Ramos (cell line): ENCODE data around the gene ESYT2.
"Not testable (repeated sequence)": the region's sequence is repeated elsewhere in the genome, so short reads cannot be mapped to it uniquely, and the experiment has no call there.

ENCODE experiments used
- in situ Hi-C: fragments of 300-500 bp; cut with MboI; formaldehyde crosslinking; loops from one replicate; pipeline ENCODE4 v1.14.3; 2022; ENCODE audit warnings: low sequenced_read_pairs; ENCODE audit not compliant: unreplicated experiment

ESYT2 gene

DNA sequence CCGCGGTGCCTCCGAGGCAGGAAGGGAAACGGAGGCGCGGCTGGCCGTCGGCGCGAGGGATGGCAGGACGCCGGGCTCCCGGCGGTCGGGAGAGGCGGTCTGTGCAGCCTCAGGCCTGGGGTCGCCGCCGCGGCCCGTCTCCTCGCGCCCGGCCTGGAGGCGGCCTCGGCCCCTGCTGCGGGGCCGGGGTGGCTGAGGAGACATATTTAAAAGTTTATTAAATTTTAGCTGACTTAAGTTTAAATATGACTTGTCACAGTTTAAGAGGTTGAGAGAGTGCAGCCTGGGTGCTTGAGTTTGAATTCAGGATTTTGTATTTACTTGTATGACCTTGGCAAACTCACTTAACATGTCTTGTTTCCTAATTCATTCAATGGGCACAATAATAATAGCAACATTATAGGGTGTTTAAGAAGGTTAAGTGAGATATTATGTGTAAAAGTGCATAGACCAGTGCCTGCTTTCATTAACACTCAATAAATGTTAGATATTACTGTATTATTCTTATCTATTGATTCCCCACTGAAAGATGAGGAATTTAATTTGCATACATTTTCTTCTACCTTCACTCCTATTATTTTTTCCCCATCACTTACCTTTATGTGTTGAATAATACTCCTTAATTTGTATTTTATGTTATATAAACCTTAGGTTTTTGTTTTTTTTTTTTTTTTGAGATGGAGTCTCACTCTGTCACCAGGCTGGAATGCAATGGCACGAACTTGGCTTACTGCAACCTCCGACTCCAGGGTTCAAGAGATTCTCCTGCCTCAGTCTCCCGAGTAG lies 27.8 kb upstream of the ESYT2 start:
- in situ Hi-C loops: no loop called here

DNA sequence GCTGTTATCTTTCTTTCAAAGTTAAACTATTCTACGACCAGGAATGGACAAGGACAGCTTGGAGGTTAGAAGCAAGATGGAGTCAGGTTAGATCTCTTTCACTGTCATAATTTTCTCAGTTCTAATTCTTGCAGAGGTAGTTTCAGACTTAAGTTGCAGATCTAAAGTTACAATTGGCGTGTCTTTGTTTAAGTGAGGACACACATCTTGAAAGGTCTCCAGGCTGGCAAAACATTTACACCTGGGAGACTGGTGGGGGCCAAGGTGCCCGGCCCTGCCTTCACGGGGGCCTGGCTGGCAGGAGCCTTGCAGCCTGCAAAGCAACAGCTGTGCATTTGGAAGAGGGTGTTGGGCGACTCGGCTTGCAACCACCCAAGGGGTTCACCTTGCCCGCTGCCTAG lies 25.4 kb upstream of the ESYT2 start:
- in situ Hi-C loops: no loop called here

GRCh38 chr7:158850545-158851102 lies 21.3 kb upstream of the ESYT2 start:
- in situ Hi-C loops: no loop called here

- in situ Hi-C loops: no loop called here
Observed at GRCh38 chr7:158849768-158850544, 20.6 kb upstream of the ESYT2 start.

- in situ Hi-C loops: no loop called here
Observed at GRCh38 chr7:158849442-158849767, 20.1 kb upstream of the ESYT2 start.

DNA sequence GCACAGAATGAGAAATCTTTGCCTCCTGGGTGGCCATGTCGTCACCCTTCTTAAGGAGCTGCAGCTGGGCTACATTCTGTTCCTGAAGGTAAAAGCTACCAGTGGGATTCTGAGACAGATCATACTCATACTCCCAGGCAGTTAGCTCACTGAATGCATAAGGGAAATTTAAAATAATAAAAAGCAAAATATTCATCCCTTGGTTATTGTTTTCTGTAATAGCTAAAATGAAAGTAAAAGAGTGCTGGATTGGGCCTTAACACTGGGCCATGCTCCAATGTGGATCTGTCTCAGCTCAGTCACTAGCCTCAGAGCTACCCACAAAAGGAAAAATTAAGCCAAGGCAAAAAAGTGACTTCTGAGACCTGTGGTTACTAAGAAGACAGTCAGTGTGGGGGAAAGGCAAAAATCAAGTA lies 18.1 kb upstream of the ESYT2 start:
- in situ Hi-C loops: no loop called here

DNA sequence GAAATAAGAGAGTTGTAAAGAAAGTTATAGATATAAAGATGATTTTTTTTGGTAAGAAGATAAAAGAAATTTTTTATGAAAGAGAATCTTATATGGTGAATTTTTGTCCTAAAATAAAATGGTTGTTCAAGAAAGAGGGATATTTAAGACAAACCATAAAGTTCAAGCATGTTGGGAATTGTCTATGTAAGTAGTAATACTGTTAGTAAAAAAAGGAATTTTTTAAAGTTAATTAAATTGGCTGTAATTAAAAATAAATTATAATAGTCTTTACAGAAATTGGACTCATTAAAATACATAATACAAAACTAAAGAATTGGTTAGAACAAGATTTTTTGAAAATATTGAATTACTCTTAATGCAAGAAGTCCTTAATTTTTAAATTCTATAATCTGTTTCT lies 17.0 kb upstream of the ESYT2 start:
- in situ Hi-C loops: no loop called here

DNA sequence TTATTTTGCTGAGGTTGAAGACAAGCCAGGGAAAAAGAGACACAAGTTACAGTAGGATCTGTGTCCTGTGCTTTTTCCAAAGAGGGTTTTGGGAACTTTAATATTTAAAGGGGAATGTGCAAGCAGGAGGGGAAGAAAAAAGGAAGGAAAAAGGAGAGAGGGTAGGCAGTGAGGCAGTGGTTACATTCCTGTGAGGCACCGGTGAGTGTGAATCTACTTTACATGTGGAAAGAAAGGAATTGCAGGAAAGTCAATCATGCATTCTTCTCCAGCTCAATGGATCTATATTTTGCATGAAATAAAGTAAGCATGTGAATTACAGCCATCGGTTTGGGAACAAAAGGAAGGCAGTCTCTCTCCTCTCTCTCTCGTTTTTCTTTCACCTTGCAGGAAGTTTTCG lies 14.5 kb upstream of the ESYT2 start:
- in situ Hi-C loops: no loop called here

DNA sequence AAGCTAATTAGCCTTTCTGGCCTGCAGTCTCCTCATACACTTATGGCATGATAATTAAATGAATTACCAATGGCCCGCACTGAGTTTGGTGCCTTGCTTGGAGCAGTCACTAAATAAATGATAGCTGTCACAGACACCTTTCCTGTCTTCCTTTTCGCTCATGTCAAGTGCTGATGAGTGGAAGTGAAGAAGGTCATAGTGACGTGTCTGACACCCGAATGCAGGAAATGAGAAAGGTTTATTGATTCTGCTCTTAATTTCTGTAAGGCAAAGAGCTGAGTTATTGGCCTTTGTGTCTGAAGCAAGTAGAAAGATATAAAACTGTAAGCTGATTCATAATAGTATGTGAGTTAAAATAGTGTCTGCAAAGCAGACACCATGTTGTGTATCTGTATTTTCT lies 13.2 kb upstream of the ESYT2 start:
- in situ Hi-C loops: no loop called here

- in situ Hi-C loops: no loop called here
Observed at GRCh38 chr7:158840604-158841003, 11.3 kb upstream of the ESYT2 start.

DNA sequence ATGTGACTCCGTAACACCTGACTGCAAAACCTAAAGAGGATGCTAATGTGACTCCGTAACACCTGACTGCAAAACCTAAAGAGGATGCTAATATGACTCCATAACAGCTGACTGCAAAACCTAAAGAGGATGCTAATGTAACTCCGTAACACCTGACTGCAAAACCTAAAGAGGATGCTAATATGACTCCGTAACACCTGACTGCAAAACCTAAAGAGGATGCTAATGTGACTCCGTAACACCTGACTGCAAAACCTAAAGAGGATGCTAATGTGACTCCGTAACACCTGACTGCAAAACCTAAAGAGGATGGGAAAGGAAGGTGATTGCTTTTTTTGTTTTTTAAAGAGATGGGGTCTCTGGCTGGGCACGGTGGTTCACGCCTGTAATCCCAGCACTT lies 9.9 kb upstream of the ESYT2 start:
- in situ Hi-C loops: not testable (repeated sequence)

GRCh38 chr7:158837790-158838637 lies 8.7 kb upstream of the ESYT2 start:
- in situ Hi-C loops: no loop called here

DNA sequence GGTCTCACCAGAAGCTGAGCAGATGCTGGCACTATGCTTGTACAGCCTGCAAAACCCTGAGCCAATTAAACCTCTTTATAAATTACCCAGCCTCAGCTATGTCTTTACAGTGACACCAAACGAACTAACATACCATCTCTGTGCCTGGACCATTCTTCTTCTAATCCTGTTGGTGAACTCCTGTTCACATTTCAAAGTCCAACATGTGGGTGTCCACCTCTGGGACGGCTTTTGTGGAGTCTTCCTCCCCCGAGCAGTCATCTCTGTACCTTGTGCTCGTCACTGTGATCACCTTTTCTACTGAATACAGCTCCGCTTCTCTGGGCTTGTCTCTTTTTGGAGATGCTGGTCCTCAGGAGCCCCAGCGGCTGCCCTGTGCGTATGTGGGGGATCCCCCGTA lies 7.4 kb upstream of the ESYT2 start:
- in situ Hi-C loops: no loop called here

- in situ Hi-C loops: no loop called here
Observed at GRCh38 chr7:158834878-158835784, 5.8 kb upstream of the ESYT2 start.

GRCh38 chr7:158832994-158833393 lies 3.7 kb upstream of the ESYT2 start:
- in situ Hi-C loops: no loop called here

- in situ Hi-C loops: no loop called here
Observed at GRCh38 chr7:158831738-158832091, 2.4 kb upstream of the ESYT2 start.

DNA sequence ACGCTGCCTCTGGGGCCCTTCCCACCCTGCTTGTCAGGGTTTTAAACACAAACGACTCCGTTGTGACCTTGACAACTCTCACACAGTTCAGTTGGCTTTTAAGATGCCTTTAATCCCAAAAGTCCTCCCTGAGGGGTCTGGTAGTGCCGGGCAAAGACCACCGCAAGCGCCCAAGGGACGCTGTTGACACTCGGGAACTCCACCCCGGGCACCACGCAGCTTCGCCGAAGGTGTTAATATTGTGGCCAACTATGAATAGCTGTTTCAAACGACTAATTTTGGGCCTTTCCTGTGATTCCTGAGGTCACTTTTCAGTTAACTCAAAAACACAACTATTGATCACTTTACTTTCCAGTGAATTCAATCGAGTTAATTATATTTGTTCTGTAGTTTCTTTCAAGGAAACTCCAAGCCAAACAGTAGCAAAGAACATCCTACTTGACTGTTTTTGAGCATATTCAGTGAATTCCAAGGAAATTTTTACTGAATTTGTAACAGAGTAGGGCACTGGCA lies 958 bp upstream of the ESYT2 start:
- in situ Hi-C loops: no loop called here

DNA sequence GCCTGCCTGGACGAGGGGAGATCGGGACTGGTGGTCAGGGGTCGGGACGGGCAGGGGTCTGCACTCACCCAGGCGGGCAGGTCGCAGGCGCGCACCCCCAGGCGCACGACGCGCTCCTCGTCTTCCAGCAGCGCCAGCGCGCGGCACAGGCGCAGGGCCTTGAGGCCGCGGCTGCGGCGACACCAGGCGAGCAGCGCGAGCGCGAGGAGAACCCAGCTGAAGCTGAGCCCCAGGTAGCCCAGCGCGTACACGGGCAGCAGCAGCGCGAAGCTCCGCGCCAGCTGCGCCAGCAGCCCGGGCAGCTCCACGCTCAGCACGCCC lies 328 bp downstream of the ESYT2 start:
- in situ Hi-C loops: no loop called here

DNA sequence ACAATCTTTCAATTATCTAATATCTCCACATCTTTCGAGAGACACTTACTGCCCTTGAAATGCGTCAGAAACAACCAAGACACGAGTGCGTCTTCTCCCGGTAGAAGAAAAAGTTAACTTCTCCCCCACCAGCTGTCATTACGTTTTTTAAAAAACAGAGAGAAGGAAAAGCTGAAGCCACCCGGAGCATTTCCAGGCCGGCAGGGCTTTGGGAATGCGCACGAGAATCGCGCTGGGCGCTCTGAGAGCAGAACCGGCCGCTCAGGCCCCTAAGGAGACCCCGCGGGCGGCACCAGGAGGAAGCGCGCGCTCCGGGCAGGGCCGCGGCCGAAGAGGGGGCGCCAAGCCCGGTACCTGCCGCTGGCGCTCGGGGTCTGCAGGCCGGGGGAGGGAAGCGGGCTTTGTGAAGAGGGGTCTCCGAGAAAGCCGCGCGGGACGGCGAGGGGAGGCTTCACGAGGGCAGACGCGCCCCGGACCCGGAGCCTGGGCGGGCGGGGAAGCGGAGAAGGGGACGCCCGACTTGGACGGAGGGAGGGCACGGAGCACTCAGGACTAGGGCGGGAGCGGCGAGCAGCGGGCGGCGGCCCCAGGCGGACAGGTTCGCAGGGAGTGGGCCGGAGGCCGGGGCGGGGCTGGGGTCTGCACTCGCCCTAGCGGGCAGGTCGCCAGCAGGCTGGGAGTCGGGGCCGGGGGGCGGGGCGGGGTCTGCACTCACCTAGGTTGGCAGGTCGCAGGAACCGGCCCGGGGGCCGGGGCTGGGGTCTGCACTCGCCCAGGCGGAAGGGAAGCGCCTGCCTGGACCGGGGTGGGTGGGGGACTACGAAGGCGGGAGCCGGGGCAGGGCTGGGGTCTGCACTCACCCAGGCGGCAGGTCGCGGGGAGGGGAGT lies 932 bp downstream of the ESYT2 start:
- in situ Hi-C loops: no loop called here
